GM23338 (cell line): ENCODE results near the gene ZBTB24. TPM values are rescaled to one million over a fixed set of nuclear protein-coding genes. Genes with fewer than 3 reads are reported as not detected.

Source experiments
- ATAC-seq: fragments of 200-7000 bp; cut with Tn5 transposase; 3 replicates; pipeline ENCODE4 v1.9.1; 2020
- DNase-seq: peaks from one replicate; pipeline ENCODE4 v3.0.0-alpha.2; 2015; ENCODE audit warnings: low spot score
- H2AFZ ChIP-seq: fragments of 200-600 bp; sonication (generic); 2 replicates; pipeline ENCODE4 v1.8.0; 2016; ENCODE audit warnings: antibody characterized with exemption, mild to moderate bottlenecking, moderate library complexity
- H3F3A ChIP-seq: fragments of 200-600 bp; sonication (generic); replicated peaks from 2 replicates; pipeline ENCODE4 v1.8.0; 2017; ENCODE audit warnings: antibody characterized with exemption, mixed run types, low read depth
- H3K27ac ChIP-seq: fragments of 200-600 bp; sonication (generic); 2 replicates; pipeline ENCODE4 v1.6.1; 2016; ENCODE audit warnings: low read depth
- H3K27me3 ChIP-seq: fragments of 200-600 bp; sonication (generic); 2 replicates; pipeline ENCODE4 v1.8.0; 2016; ENCODE audit warnings: mild to moderate bottlenecking, mixed run types, moderate library complexity; ENCODE audit not compliant: insufficient read depth
- H3K36me3 ChIP-seq: fragments of 200-600 bp; sonication (generic); 2 replicates; pipeline ENCODE4 v1.8.0; 2016; ENCODE audit warnings: mild to moderate bottlenecking; ENCODE audit not compliant: insufficient read depth
- H3K4me1 ChIP-seq: fragments of 200-600 bp; sonication (generic); 2 replicates; pipeline ENCODE4 v1.8.0; 2016; ENCODE audit warnings: mild to moderate bottlenecking, moderate library complexity; ENCODE audit not compliant: insufficient read depth
- H3K4me2 ChIP-seq: fragments of 200-600 bp; sonication (generic); 2 replicates; pipeline ENCODE4 v1.7.1; 2017; ENCODE audit warnings: mixed run types
- H3K4me3 ChIP-seq: fragments of 200-600 bp; sonication (generic); 2 replicates; pipeline ENCODE4 v1.6.1; 2016; ENCODE audit warnings: mixed run types
- H3K79me2 ChIP-seq: fragments of 200-600 bp; sonication (generic); replicated peaks from 2 replicates; pipeline ENCODE4 v1.8.0; 2017; ENCODE audit warnings: mild to moderate bottlenecking; ENCODE audit not compliant: insufficient read depth
- H3K9me2 ChIP-seq: fragments of 200-600 bp; sonication (generic); 2 replicates; pipeline ENCODE4 v1.8.0; 2017; ENCODE audit not compliant: insufficient read depth
- H4K20me1 ChIP-seq: fragments of 200-600 bp; sonication (generic); replicated peaks from 2 replicates; pipeline ENCODE4 v1.8.0; 2017; ENCODE audit warnings: mild to moderate bottlenecking; ENCODE audit not compliant: insufficient read depth
- H3K27ac Mint-ChIP-seq: 2 replicates; pipeline ENCODE4 v1.8.0; 2020; ENCODE audit warnings: inconsistent platforms, mild to moderate bottlenecking, moderate library complexity, mixed read lengths
- H3K27me3 Mint-ChIP-seq: 3 replicates; pipeline ENCODE4 v1.8.0; 2022; ENCODE audit warnings: low read depth, mild to moderate bottlenecking, moderate library complexity, mixed read lengths, inconsistent platforms; ENCODE audit not compliant: insufficient read depth, poor library complexity
- H3K36me3 Mint-ChIP-seq: 3 replicates; pipeline ENCODE4 v1.8.0; 2021; ENCODE audit warnings: low read depth, mild to moderate bottlenecking, inconsistent platforms, moderate library complexity, mixed read lengths
- H3K4me1 Mint-ChIP-seq: 3 replicates; pipeline ENCODE4 v1.8.0; 2020; ENCODE audit warnings: mild to moderate bottlenecking, inconsistent platforms, mixed read lengths
- H3K4me3 Mint-ChIP-seq: 3 replicates; pipeline ENCODE4 v1.8.0; 2021; ENCODE audit warnings: moderate library complexity, mild to moderate bottlenecking, inconsistent platforms, mixed read lengths
- H3K9me3 Mint-ChIP-seq: 3 replicates; pipeline ENCODE4 v1.8.0; 2020; ENCODE audit warnings: moderate library complexity, mild to moderate bottlenecking, inconsistent platforms, mixed read lengths
- CREB1 ChIP-seq: fragments of 250-450 bp; sonication (Bioruptor Pico); IDR thresholded peaks from 2 replicates; pipeline ENCODE4 v1.5.0; 2020; ENCODE audit warnings: low read depth, mild to moderate bottlenecking, moderate library complexity
- CTCF ChIP-seq, 2 experiments: fragments of 200-600 bp in 1 of 2; sonication (generic) in 1 of 2; conservative IDR thresholded peaks; 2 replicates each; pipeline versions ENCODE4 v1.5.1 to v1.6.1; 2016 to 2017; ENCODE audit warnings: antibody characterized with exemption in 2 of 2, low read depth in 2 of 2, mild to moderate bottlenecking in 2 of 2, moderate library complexity in 1 of 2
- EZH2 ChIP-seq: fragments of 200-600 bp; sonication (generic); IDR thresholded peaks from one replicate; pipeline ENCODE4 v1.8.0; 2017; ENCODE audit warnings: antibody characterized with exemption, mild to moderate bottlenecking, low read depth; ENCODE audit not compliant: unreplicated experiment
- EZH2phosphoT487 ChIP-seq: fragments of 200-600 bp; sonication (generic); IDR thresholded peaks from one replicate; pipeline ENCODE4 v1.8.1; 2018; ENCODE audit warnings: antibody characterized with exemption; ENCODE audit not compliant: unreplicated experiment
- NANOG ChIP-seq: IDR thresholded peaks from 2 replicates; pipeline ENCODE4 v1.6.1; 2016; ENCODE audit warnings: antibody characterized with exemption, borderline replicate concordance
- POLR2AphosphoS5 ChIP-seq: IDR thresholded peaks from 2 replicates; pipeline ENCODE4 v1.6.1; 2016; ENCODE audit warnings: antibody characterized with exemption, low read depth
- REST ChIP-seq: IDR thresholded peaks from one replicate; pipeline ENCODE4 v1.6.1; 2018; ENCODE audit warnings: antibody characterized with exemption; ENCODE audit not compliant: unreplicated experiment
- ZNF114 ChIP-seq: fragments of 250-450 bp; sonication (Bioruptor Pico); IDR thresholded peaks from 2 replicates; pipeline ENCODE4 v1.5.0; 2020; ENCODE audit warnings: mild to moderate bottlenecking, moderate library complexity
- polyA plus RNA-seq: library from polyadenylated mRNA; unstranded; fragments of >200 nt; fragmentation: Nextera tagmentation; extraction: Ambion mirVana; gene quantifications from 2 replicates; pipeline ENCODE4 v1.2.1, GENCODE V29; 2016
- total RNA-seq: library from RNA; depleted of rRNA; stranded (reverse); fragments of >200 nt; shearing (Covaris generic); gene quantifications from 2 replicates; pipeline ENCODE4 v1.2.3, GENCODE V29; 2014

ZBTB24 gene
- total and polyA plus RNA-seq, 2 experiments from 2014 or later, result 7.9 to 22.0 TPM

GRCh38 chr6:109466212-109466923 lies 16.7 kb downstream of the ZBTB24 start (continued):
- TF ChIP-seq CREB1 (CRISPR knock-in tag) (no peak), CTCF (conservative IDR thresholded peaks at IDR 0.05; ENCODE audit: low read depth in 2 of 2) (no peak)

GRCh38 chr6:109465772-109466171 lies 17.2 kb downstream of the ZBTB24 start:
- H3K36me3 ChIP-seq, result peaks cover 56% of the 10 kb centered on the region
- peaks cover 96% of the 10 kb centered on the region for H3K36me3 Mint-ChIP-seq

More at GRCh38 chr6:109465772-109466171, 17.2 kb downstream of the ZBTB24 start:
- ATAC-seq (no peak), DNase-seq (no peak)
- no peak overlapping the region for H3K4me3 Mint-ChIP-seq
- H3K79me2 ChIP-seq, result peaks cover 19% of the 10 kb centered on the region
- H3K4me2 ChIP-seq, result no peak overlapping the region
- H3K27me3 ChIP-seq, result no peaks in the 10 kb centered on the region
- H4K20me1 ChIP-seq, result peaks cover 22% of the 10 kb centered on the region
- H3K27ac ChIP-seq, result no peak overlapping the region
- no peaks in the 10 kb centered on the region for H3K9me2 ChIP-seq
- no peaks in the 10 kb centered on the region for H3K27me3 Mint-ChIP-seq
- no peak overlapping the region for H2AFZ ChIP-seq
- no peaks in the 10 kb centered on the region for H3K4me1 Mint-ChIP-seq
- H3K27ac Mint-ChIP-seq, result no peak overlapping the region
- H3K4me1 ChIP-seq, result no peaks in the 10 kb centered on the region
- no peaks in the 10 kb centered on the region; the same call in 2 of the 3 replicates for H3K9me3 Mint-ChIP-seq
- no peaks in the 10 kb centered on the region for H3F3A ChIP-seq
- TF ChIP-seq REST (no peak), POLR2AphosphoS5 (no peak), EZH2phosphoT487 (no peak), EZH2 (no peak), NANOG (no peak), ZNF114 (CRISPR knock-in tag) (no peak)
- H3K4me3 ChIP-seq, result no peak overlapping the region
